Vagina (tissue), 2 donors: Measurements from ENCODE around the gene PTPN5.

Experiments used
- POLR2A ChIP-seq, 2 donors: fragments of 450-650 bp; IDR thresholded peaks; one replicate each; pipeline ENCODE4 v1.6.1; 2017; ENCODE audit warnings: antibody characterized with exemption in 2 of 2, mild to moderate bottlenecking in 2 of 2, moderate library complexity in 2 of 2
- TF ChIP-seq, protein P1 (sequence below), 3 experiments: fragments of 450-650 bp in 2 of 3; fragments of 200-600 bp in 1 of 3; sonication (generic) in 1 of 3; IDR thresholded peaks; one replicate each; pipeline ENCODE4 v1.5.1; 2017 to 2019; ENCODE audit warnings: antibody characterized with exemption in 3 of 3, mild to moderate bottlenecking in 2 of 3, moderate library complexity in 2 of 3

DNA sequence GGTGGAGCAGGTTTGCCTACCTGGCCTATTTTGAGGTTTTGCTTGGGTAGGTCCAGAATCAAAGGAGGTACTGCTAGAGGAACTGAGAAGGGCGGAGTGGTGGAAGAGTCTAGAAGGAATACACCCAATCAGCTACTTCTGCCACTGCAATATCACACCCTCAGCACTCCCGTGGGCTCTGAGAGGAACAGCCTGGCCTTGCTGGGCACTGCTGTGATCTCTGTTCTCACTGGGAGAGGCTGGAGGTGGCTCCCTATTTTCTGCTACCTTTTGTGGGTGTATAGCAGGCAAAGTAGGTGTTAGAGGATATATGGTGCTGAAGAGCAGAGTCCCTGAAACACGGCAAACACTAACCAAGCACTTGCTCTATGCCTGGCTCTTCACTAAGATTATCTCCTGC lies 40.7 kb downstream of the PTPN5 start:
- no peak for TF ChIP-seq POLR2A (IDR thresholded peaks at IDR 0.05)
- TF ChIP-seq, protein P1, sequence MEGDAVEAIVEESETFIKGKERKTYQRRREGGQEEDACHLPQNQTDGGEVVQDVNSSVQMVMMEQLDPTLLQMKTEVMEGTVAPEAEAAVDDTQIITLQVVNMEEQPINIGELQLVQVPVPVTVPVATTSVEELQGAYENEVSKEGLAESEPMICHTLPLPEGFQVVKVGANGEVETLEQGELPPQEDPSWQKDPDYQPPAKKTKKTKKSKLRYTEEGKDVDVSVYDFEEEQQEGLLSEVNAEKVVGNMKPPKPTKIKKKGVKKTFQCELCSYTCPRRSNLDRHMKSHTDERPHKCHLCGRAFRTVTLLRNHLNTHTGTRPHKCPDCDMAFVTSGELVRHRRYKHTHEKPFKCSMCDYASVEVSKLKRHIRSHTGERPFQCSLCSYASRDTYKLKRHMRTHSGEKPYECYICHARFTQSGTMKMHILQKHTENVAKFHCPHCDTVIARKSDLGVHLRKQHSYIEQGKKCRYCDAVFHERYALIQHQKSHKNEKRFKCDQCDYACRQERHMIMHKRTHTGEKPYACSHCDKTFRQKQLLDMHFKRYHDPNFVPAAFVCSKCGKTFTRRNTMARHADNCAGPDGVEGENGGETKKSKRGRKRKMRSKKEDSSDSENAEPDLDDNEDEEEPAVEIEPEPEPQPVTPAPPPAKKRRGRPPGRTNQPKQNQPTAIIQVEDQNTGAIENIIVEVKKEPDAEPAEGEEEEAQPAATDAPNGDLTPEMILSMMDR (IDR thresholded peaks at IDR 0.05), result no peak
